HepG2 (cell line): ENCODE data around the gene MYOM1. TPM values are rescaled to one million over a fixed set of nuclear protein-coding genes. Genes with fewer than 3 reads are reported as not detected.

Experiments used
- ARID4A ChIP-seq: sonication (generic); formaldehyde crosslinking; IDR thresholded peaks from 2 replicates; pipeline ENCODE4 v1.5.0; 2020; ENCODE audit warnings: mild to moderate bottlenecking, missing genetic modification reagents, borderline replicate concordance
- BCL6 ChIP-seq: IDR thresholded peaks from 2 replicates; pipeline ENCODE4 v1.6.1; 2016; ENCODE audit warnings: missing genetic modification reagents, missing compliant biosample characterization
- DDIT3 ChIP-seq: sonication (generic); formaldehyde crosslinking; IDR thresholded peaks from 2 replicates; pipeline ENCODE4 v1.4.0; 2020; ENCODE audit warnings: mild to moderate bottlenecking, missing genetic modification reagents
- HMGXB4 ChIP-seq, 2 experiments: sonication (generic) in 1 of 2; formaldehyde crosslinking in 1 of 2; IDR thresholded peaks; 2 replicates each; pipeline versions ENCODE4 v1.4.0 to v1.6.1; 2018 to 2020; ENCODE audit warnings: missing genetic modification reagents in 2 of 2, borderline replicate concordance in 1 of 2, low read depth in 1 of 2, mild to moderate bottlenecking in 1 of 2, missing biosample characterization in 1 of 2
- HNF4A ChIP-seq: sonication (generic); formaldehyde crosslinking; IDR thresholded peaks from 2 replicates; pipeline ENCODE4 v1.4.0; 2020; ENCODE audit warnings: missing genetic modification reagents
- HOMEZ ChIP-seq: IDR thresholded peaks from 2 replicates; pipeline ENCODE4 v1.6.1; 2016; ENCODE audit warnings: low read depth
- IKZF1 ChIP-seq: fragments of 450-650 bp; IDR thresholded peaks from 2 replicates; pipeline ENCODE4 v1.7.1; 2016
- IRX3 ChIP-seq: sonication (generic); formaldehyde crosslinking; IDR thresholded peaks from 2 replicates; pipeline ENCODE4 v1.8.1; 2023; ENCODE audit warnings: mild to moderate bottlenecking, low read depth, missing genetic modification reagents, borderline replicate concordance
- NCOA5 ChIP-seq: sonication (generic); formaldehyde crosslinking; IDR thresholded peaks from 2 replicates; pipeline ENCODE4 v1.4.0; 2020; ENCODE audit warnings: missing genetic modification reagents
- NFIC ChIP-seq: IDR thresholded peaks from 2 replicates; pipeline ENCODE4 v1.6.1; 2012; ENCODE audit warnings: mild to moderate bottlenecking, low read length, inconsistent platforms
- RELA ChIP-seq: sonication (generic); formaldehyde crosslinking; IDR thresholded peaks from 2 replicates; pipeline ENCODE4 v1.4.0; 2020; ENCODE audit warnings: missing genetic modification reagents
- RXRA ChIP-seq: sonication (generic); formaldehyde crosslinking; IDR thresholded peaks from 2 replicates; pipeline ENCODE4 v1.5.1; 2020; ENCODE audit warnings: missing genetic modification reagents
- WIZ ChIP-seq: sonication (generic); formaldehyde crosslinking; IDR thresholded peaks from 2 replicates; pipeline ENCODE4 v1.5.1; 2020; ENCODE audit warnings: mild to moderate bottlenecking, missing genetic modification reagents
- ZBTB42 ChIP-seq: sonication (generic); formaldehyde crosslinking; IDR thresholded peaks from 2 replicates; pipeline ENCODE4 v1.5.0; 2020; ENCODE audit warnings: mild to moderate bottlenecking, missing genetic modification reagents
- ZNF138 ChIP-seq: sonication (generic); formaldehyde crosslinking; IDR thresholded peaks from 2 replicates; pipeline ENCODE4 v1.5.0; 2020; ENCODE audit warnings: mild to moderate bottlenecking, low read depth, missing genetic modification reagents
- ZNF574 ChIP-seq: sonication (generic); formaldehyde crosslinking; IDR thresholded peaks from 2 replicates; pipeline ENCODE4 v1.4.0; 2020; ENCODE audit warnings: missing genetic modification reagents
- ZNF83 ChIP-seq: sonication (generic); formaldehyde crosslinking; IDR thresholded peaks from 2 replicates; pipeline ENCODE4 v1.4.0; 2020; ENCODE audit warnings: missing genetic modification reagents, mild to moderate bottlenecking, borderline replicate concordance
- ZNF850 ChIP-seq: sonication (generic); formaldehyde crosslinking; conservative IDR thresholded peaks from 2 replicates; pipeline ENCODE4 v1.9.0; 2021; ENCODE audit warnings: mild to moderate bottlenecking, missing genetic modification reagents
- polyA plus RNA-seq, 8 experiments: library from polyadenylated mRNA; depleted of rRNA in 3 of 8; stranded (reverse) in 7 of 8; unstranded in 1 of 8; fragments of >200 nt; fragmentation: Illumina TruSeq in 4 of 8; extraction: Trizol in 4 of 8; gene quantifications; 2 replicates each; pipeline versions ENCODE4 v1.2.1 to v1.2.3, GENCODE V29; 2011 to 2016; ENCODE audit warnings: low read depth in 4 of 8, missing spikeins in 1 of 8, mixed read lengths in 1 of 8; ENCODE audit not compliant: insufficient read depth in 1 of 8
- total RNA-seq, 5 experiments: library from RNA; depleted of rRNA; stranded (reverse); fragments of >200 nt; fragmentation: Illumina TruSeq; extraction: Trizol; gene quantifications; 2 replicates each; pipeline ENCODE4 v1.2.3, GENCODE V29; 2016; ENCODE audit warnings: low read depth in 1 of 5

MYOM1 gene
- total and polyA plus RNA-seq, 2 of the 13 experiments (the other 11 are each of a cell fraction or from before 2014, with no cell fraction given), result 0.46 to 0.98 TPM

GRCh38 chr18:3233433-3234168 is 13.8 kb upstream of the MYOM1 start (continued):
- TF ChIP-seq WIZ (CRISPR knock-in tag) (no peak), ZNF850 (CRISPR knock-in tag) (no peak), IKZF1 (no peak), RXRA (CRISPR knock-in tag) (peak; percentile 96; the same call in 1 of the 2 replicates), ZNF574 (CRISPR knock-in tag) (peak; percentile 40), ZNF83 (CRISPR knock-in tag) (no peak), ARID4A (peak; percentile 52; the same call in 1 of the 2 replicates), NFIC (peak; percentile 97; the same call in 1 of the 2 replicates), HMGXB4 (CRISPR knock-in tag; IDR thresholded peaks at IDR 0.05; ENCODE audit: borderline replicate concordance in 1 of 2, low read depth in 1 of 2) (no peak; a peak in 1 of 4 replicates), ZBTB42 (CRISPR knock-in tag) (no peak), DDIT3 (no peak), ZNF138 (CRISPR knock-in tag) (no peak), HNF4A (peak; percentile 95), HOMEZ (CRISPR knock-in tag) (peak; percentile 90), RELA (CRISPR knock-in tag) (peak; percentile 38; the same call in 1 of the 2 replicates), NCOA5 (no peak), IRX3 (no peak), BCL6 (CRISPR knock-in tag) (peak; percentile 97)
